Large intestine (tissue), 3 donors: ENCODE measurements around the gene ITGB5. TPM values are rescaled to one million over a fixed set of nuclear protein-coding genes. Genes with fewer than 3 reads are reported as not detected.

ENCODE experiments used
- DNase-seq, 2 donors: peaks; one replicate each; pipeline versions ENCODE4 v3.0.0 to v3.0.0-alpha.2; 2013
- H3K27ac ChIP-seq: one replicate; pipeline ENCODE4 v1.5.1; 2013; ENCODE audit warnings: low read length
- H3K27me3 ChIP-seq: 2 replicates; pipeline ENCODE4 v1.6.1; 2013; ENCODE audit warnings: low read length; ENCODE audit not compliant: control insufficient read depth, insufficient read depth
- H3K36me3 ChIP-seq: 2 replicates; pipeline ENCODE4 v1.6.1; 2013; ENCODE audit warnings: low read length; ENCODE audit not compliant: control insufficient read depth, insufficient read depth
- H3K4me1 ChIP-seq: one replicate; pipeline ENCODE4 v1.6.1; 2013; ENCODE audit warnings: low read length; ENCODE audit not compliant: control insufficient read depth, insufficient read depth
- H3K4me3 ChIP-seq: one replicate; pipeline ENCODE4 v1.5.1; 2013; ENCODE audit warnings: low read length
- H3K9me3 ChIP-seq: one replicate; pipeline ENCODE4 v1.6.1; 2013; ENCODE audit warnings: mild to moderate bottlenecking, low read depth, low read length, moderate library complexity; ENCODE audit not compliant: control insufficient read depth
- WGBS: methylation state at CpG from one replicate; pipeline ENCODE4 v1.1.5; 2013; ENCODE audit warnings: low lambda C conversion rate; ENCODE audit not compliant: insufficient coverage; 5-methylcytosine and 5-hydroxymethylcytosine counted together
- polyA plus RNA-seq: library from polyadenylated mRNA; unstranded; fragments of 120-200 nt; gene quantifications from one replicate; pipeline ENCODE4 v1.2.1, GENCODE V29; 2013

Gene ITGB5
- polyA plus RNA-seq, 1 donor: 60.9 TPM

- Histone ChIP-seq H3K36me3 (peaks cover 8% of the 10 kb centered on the region), H3K27ac (no peak overlapping the region), H3K4me3 (no peak overlapping the region), H3K9me3 (no peaks in the 10 kb centered on the region), H3K4me1 (no peaks in the 10 kb centered on the region), H3K27me3 (no peaks in the 10 kb centered on the region)
- WGBS: no CpG with 5 or more reads among the region's 2 CpGs
- no peak for DNase-seq
These were observed 25.2 kb downstream of the ITGB5 start for GRCh38 chr3:124862006-124862405.

GRCh38 chr3:124861041-124861440, 26.1 kb downstream of the ITGB5 start:
- H3K27ac ChIP-seq: no peak overlapping the region
- no peak for DNase-seq
- H3K4me3 ChIP-seq: no peak overlapping the region
- H3K4me1 ChIP-seq: no peaks in the 10 kb centered on the region
- H3K36me3 ChIP-seq: peaks cover 7% of the 10 kb centered on the region
- no peaks in the 10 kb centered on the region for H3K9me3 ChIP-seq
- no peaks in the 10 kb centered on the region for H3K27me3 ChIP-seq
- 88% methylated on average over 5 of the region's 9 CpGs for WGBS

GRCh38 chr3:124860599-124860998, 26.6 kb downstream of the ITGB5 start:
- no CpG with 5 or more reads among the region's 1 CpG for WGBS
- no peak for DNase-seq
- Histone ChIP-seq H3K27ac (no peak overlapping the region), H3K4me3 (no peak overlapping the region), H3K27me3 (no peaks in the 10 kb centered on the region), H3K4me1 (no peaks in the 10 kb centered on the region), H3K36me3 (peaks cover 7% of the 10 kb centered on the region), H3K9me3 (no peaks in the 10 kb centered on the region)

GRCh38 chr3:124859025-124859424, 28.1 kb downstream of the ITGB5 start:
- Histone ChIP-seq H3K36me3 (peaks cover 7% of the 10 kb centered on the region), H3K27ac (no peak overlapping the region), H3K4me1 (no peaks in the 10 kb centered on the region), H3K9me3 (no peaks in the 10 kb centered on the region), H3K27me3 (no peaks in the 10 kb centered on the region), H3K4me3 (no peak overlapping the region)
- no peak for DNase-seq
- no CpG with 5 or more reads among the region's 7 CpGs for WGBS

GRCh38 chr3:124858275-124858674, 28.9 kb downstream of the ITGB5 start:
- Histone ChIP-seq H3K9me3 (no peaks in the 10 kb centered on the region), H3K4me1 (no peaks in the 10 kb centered on the region), H3K27me3 (no peaks in the 10 kb centered on the region), H3K36me3 (peaks cover 7% of the 10 kb centered on the region), H3K4me3 (no peak overlapping the region), H3K27ac (no peak overlapping the region)
- no CpG with 5 or more reads among the region's 1 CpG for WGBS
- DNase-seq: no peak

- Histone ChIP-seq H3K27me3 (no peaks in the 10 kb centered on the region), H3K36me3 (peaks cover 7% of the 10 kb centered on the region), H3K27ac (no peak overlapping the region), H3K4me3 (no peak overlapping the region), H3K4me1 (no peaks in the 10 kb centered on the region), H3K9me3 (no peaks in the 10 kb centered on the region)
- WGBS: no CpG with 5 or more reads among the region's 2 CpGs
- no peak for DNase-seq
These were observed 30.5 kb downstream of the ITGB5 start for GRCh38 chr3:124856677-124857076.

- Histone ChIP-seq H3K27me3 (no peaks in the 10 kb centered on the region), H3K27ac (no peak overlapping the region), H3K36me3 (peaks cover 7% of the 10 kb centered on the region), H3K4me3 (no peak overlapping the region), H3K9me3 (no peaks in the 10 kb centered on the region), H3K4me1 (no peaks in the 10 kb centered on the region)
- no peak for DNase-seq
- WGBS: no CpG with 5 or more reads among the region's 1 CpG
These were observed 33.2 kb downstream of the ITGB5 start for GRCh38 chr3:124854009-124854408.

- Histone ChIP-seq H3K4me1 (no peaks in the 10 kb centered on the region), H3K9me3 (no peaks in the 10 kb centered on the region), H3K36me3 (peaks cover 7% of the 10 kb centered on the region), H3K27me3 (no peaks in the 10 kb centered on the region), H3K27ac (no peak overlapping the region), H3K4me3 (no peak overlapping the region)
- DNase-seq: no peak
- WGBS: 83% methylated on average over 1 of the region's 3 CpGs
These were observed 33.7 kb downstream of the ITGB5 start for GRCh38 chr3:124853446-124853845.

- no peak for DNase-seq
- Histone ChIP-seq H3K9me3 (no peaks in the 10 kb centered on the region), H3K36me3 (peaks cover 20% of the 10 kb centered on the region), H3K27ac (no peak overlapping the region), H3K27me3 (no peaks in the 10 kb centered on the region), H3K4me1 (no peaks in the 10 kb centered on the region), H3K4me3 (no peak overlapping the region)
- WGBS: no CpG with 5 or more reads among the region's 12 CpGs
These were observed 35.3 kb downstream of the ITGB5 start for GRCh38 chr3:124851905-124852304.

GRCh38 chr3:124851136-124851535, 36.0 kb downstream of the ITGB5 start:
- 70% methylated on average over 3 of the region's 3 CpGs for WGBS
- Histone ChIP-seq H3K27ac (no peak overlapping the region), H3K4me1 (no peaks in the 10 kb centered on the region), H3K27me3 (no peaks in the 10 kb centered on the region), H3K4me3 (no peak overlapping the region), H3K9me3 (no peaks in the 10 kb centered on the region), H3K36me3 (peaks cover 26% of the 10 kb centered on the region)
- DNase-seq: no peak

GRCh38 chr3:124850633-124851032, 36.5 kb downstream of the ITGB5 start:
- Histone ChIP-seq H3K4me1 (no peaks in the 10 kb centered on the region), H3K27me3 (no peaks in the 10 kb centered on the region), H3K4me3 (no peak overlapping the region), H3K27ac (no peak overlapping the region), H3K9me3 (no peaks in the 10 kb centered on the region), H3K36me3 (peaks cover 31% of the 10 kb centered on the region)
- whole genome bisulfite sequencing: no CpG with 5 or more reads among the region's 2 CpGs
- no peak for DNase-seq
